DOHH2 (cell line): ENCODE results near the gene CCDC85B.

Source experiments
- EZH2phosphoT487 ChIP-seq: fragments of 200-600 bp; sonication (generic); IDR thresholded peaks from 2 replicates; pipeline ENCODE4 v1.6.1; 2017; ENCODE audit warnings: borderline replicate concordance, mild to moderate bottlenecking, antibody characterized with exemption, low read length, moderate library complexity, mixed read lengths
- TF ChIP-seq, protein P1 (sequence below): fragments of 200-600 bp; sonication (generic); IDR thresholded peaks from one replicate; pipeline ENCODE4 v1.5.1; 2014; ENCODE audit warnings: antibody characterized with exemption, mild to moderate bottlenecking, low read depth, low read length; ENCODE audit not compliant: poor library complexity, severe bottlenecking

GRCh38 chr11:65855927-65856363, 34.5 kb upstream of the CCDC85B start:
- TF ChIP-seq, protein P1, sequence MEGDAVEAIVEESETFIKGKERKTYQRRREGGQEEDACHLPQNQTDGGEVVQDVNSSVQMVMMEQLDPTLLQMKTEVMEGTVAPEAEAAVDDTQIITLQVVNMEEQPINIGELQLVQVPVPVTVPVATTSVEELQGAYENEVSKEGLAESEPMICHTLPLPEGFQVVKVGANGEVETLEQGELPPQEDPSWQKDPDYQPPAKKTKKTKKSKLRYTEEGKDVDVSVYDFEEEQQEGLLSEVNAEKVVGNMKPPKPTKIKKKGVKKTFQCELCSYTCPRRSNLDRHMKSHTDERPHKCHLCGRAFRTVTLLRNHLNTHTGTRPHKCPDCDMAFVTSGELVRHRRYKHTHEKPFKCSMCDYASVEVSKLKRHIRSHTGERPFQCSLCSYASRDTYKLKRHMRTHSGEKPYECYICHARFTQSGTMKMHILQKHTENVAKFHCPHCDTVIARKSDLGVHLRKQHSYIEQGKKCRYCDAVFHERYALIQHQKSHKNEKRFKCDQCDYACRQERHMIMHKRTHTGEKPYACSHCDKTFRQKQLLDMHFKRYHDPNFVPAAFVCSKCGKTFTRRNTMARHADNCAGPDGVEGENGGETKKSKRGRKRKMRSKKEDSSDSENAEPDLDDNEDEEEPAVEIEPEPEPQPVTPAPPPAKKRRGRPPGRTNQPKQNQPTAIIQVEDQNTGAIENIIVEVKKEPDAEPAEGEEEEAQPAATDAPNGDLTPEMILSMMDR: no peak
- no peak for TF ChIP-seq EZH2phosphoT487
